IMR-90 (cell line): ENCODE measurements around the gene BRPF3. TPM values are rescaled to one million over a fixed set of nuclear protein-coding genes. Genes with fewer than 3 reads are reported as not detected.

ENCODE experiments used
- ATAC-seq: fragments of 200-7000 bp; cut with Tn5 transposase; 2 replicates; pipeline ENCODE4 v1.9.1; 2020; ENCODE audit warnings: low read depth, mild to moderate bottlenecking, moderate library complexity
- BruUV-seq: library from RNA; stranded (reverse); fragments of 400-500 nt; replicated peaks from 2 replicates; lab custom pipeline; 2021; lab: Mats Ljungman, UMichigan
- CTCF ChIA-PET: fragments of 300-600 bp; formaldehyde crosslinking; extraction: SDS; loops from one replicate; lab custom pipeline; 2021; ENCODE audit warnings: antibody characterized with exemption; lab: Yijun Ruan, JAX
- POLR2A ChIA-PET: fragments of 300-600 bp; sonication (Branson Sonifier 250); formaldehyde crosslinking; loops from one replicate; lab custom pipeline; 2022; ENCODE audit warnings: antibody characterized with exemption; ENCODE audit not compliant: unreplicated experiment; lab: Charles Lee
- DNase-seq: peaks from one replicate; pipeline ENCODE4 v3.0.0; 2013
- H2AFZ ChIP-seq: replicated peaks from 2 replicates; pipeline ENCODE3; 2013; ENCODE audit warnings: low read length, mild to moderate bottlenecking; ENCODE audit not compliant: poor library complexity
- H2AK5ac ChIP-seq: 2 replicates; pipeline ENCODE4 v1.6.1; 2013; ENCODE audit warnings: low read depth, low read length, inconsistent platforms
- H2AK9ac ChIP-seq: replicated peaks from 2 replicates; pipeline ENCODE3; 2013; ENCODE audit warnings: mild to moderate bottlenecking, low read depth, low read length, moderate library complexity; ENCODE audit not compliant: poor library complexity
- H2BK120ac ChIP-seq: 2 replicates; pipeline ENCODE4 v1.6.1; 2013; ENCODE audit warnings: low read depth, low read length, inconsistent platforms
- H2BK15ac ChIP-seq: 3 replicates; pipeline ENCODE4 v1.6.1; 2013; ENCODE audit warnings: low read depth, low read length, inconsistent platforms
- H2BK20ac ChIP-seq: 2 replicates; pipeline ENCODE4 v1.6.1; 2013; ENCODE audit warnings: low read depth, mild to moderate bottlenecking, inconsistent platforms, low read length, moderate library complexity
- H2BK5ac ChIP-seq: 2 replicates; pipeline ENCODE4 v1.6.1; 2013; ENCODE audit warnings: mild to moderate bottlenecking, low read depth, low read length, inconsistent platforms; ENCODE audit not compliant: poor library complexity, severe bottlenecking
- H3K14ac ChIP-seq: replicated peaks from 2 replicates; pipeline ENCODE4 v1.6.1; 2013; ENCODE audit warnings: low read depth, low read length, inconsistent platforms
- H3K18ac ChIP-seq: 2 replicates; pipeline ENCODE4 v1.6.1; 2013; ENCODE audit warnings: low read depth, low read length, control low read depth
- H3K23ac ChIP-seq: 2 replicates; pipeline ENCODE4 v1.6.1; 2013; ENCODE audit warnings: low read depth, low read length, inconsistent platforms
- H3K27ac ChIP-seq: 2 replicates; pipeline ENCODE4 v1.5.1; 2013; ENCODE audit warnings: mild to moderate bottlenecking, control low read depth, low read length; ENCODE audit not compliant: insufficient read depth
- H3K27me3 ChIP-seq: 2 replicates; pipeline ENCODE4 v1.6.1; 2013; ENCODE audit warnings: low read length; ENCODE audit not compliant: control insufficient read depth, insufficient read depth
- H3K36me3 ChIP-seq: 2 replicates; pipeline ENCODE4 v1.6.1; 2013; ENCODE audit warnings: low read length, mixed read lengths; ENCODE audit not compliant: control insufficient read depth, insufficient read depth
- H3K4ac ChIP-seq: 2 replicates; pipeline ENCODE4 v1.6.1; 2013; ENCODE audit warnings: low read depth, low read length, inconsistent platforms
- H3K4me1 ChIP-seq: 2 replicates; pipeline ENCODE4 v1.6.1; 2013; ENCODE audit warnings: low read length, mixed read lengths; ENCODE audit not compliant: control insufficient read depth, insufficient read depth
- H3K4me2 ChIP-seq: 2 replicates; pipeline ENCODE4 v1.6.1; 2013; ENCODE audit warnings: low read depth, mild to moderate bottlenecking, control low read depth, low read length, moderate library complexity
- H3K4me3 ChIP-seq: 2 replicates; pipeline ENCODE4 v1.5.1; 2013; ENCODE audit warnings: low read depth, mild to moderate bottlenecking, control low read depth, low read length, moderate library complexity; ENCODE audit not compliant: insufficient read depth
- H3K56ac ChIP-seq: 2 replicates; pipeline ENCODE4 v1.6.1; 2013; ENCODE audit warnings: low read length, inconsistent platforms; ENCODE audit not compliant: insufficient read depth; ENCODE audit errors: extremely low read depth
- H3K79me1 ChIP-seq, 2 experiments: 2 replicates each; pipeline ENCODE4 v1.6.1; 2013; ENCODE audit warnings: low read length in 2 of 2, inconsistent platforms in 1 of 2, low read depth in 1 of 2
- H3K9ac ChIP-seq: 2 replicates; pipeline ENCODE4 v1.6.1; 2013; ENCODE audit warnings: low read depth, low read length, control low read depth
- H3K9me1 ChIP-seq: 2 replicates; pipeline ENCODE4 v1.6.1; 2013; ENCODE audit warnings: low read length, inconsistent platforms; ENCODE audit not compliant: insufficient read depth
- H3K9me3 ChIP-seq: 2 replicates; pipeline ENCODE4 v1.6.1; 2013; ENCODE audit warnings: low read length; ENCODE audit not compliant: control insufficient read depth, insufficient read depth
- H4K20me1 ChIP-seq: 2 replicates; pipeline ENCODE4 v1.6.1; 2013; ENCODE audit warnings: low read length, inconsistent platforms; ENCODE audit not compliant: insufficient read depth
- H4K5ac ChIP-seq: 2 replicates; pipeline ENCODE4 v1.6.1; 2013; ENCODE audit warnings: mild to moderate bottlenecking, low read depth, low read length, control low read depth
- H4K8ac ChIP-seq, 2 experiments: 2 replicates each; pipeline ENCODE4 v1.6.1; 2013; ENCODE audit warnings: low read depth in 2 of 2, low read length in 2 of 2, control low read depth in 1 of 2, inconsistent platforms in 1 of 2
- H4K91ac ChIP-seq: 2 replicates; pipeline ENCODE4 v1.6.1; 2013; ENCODE audit warnings: low read depth, low read length, inconsistent platforms; ENCODE audit not compliant: insufficient read depth
- BHLHE40 ChIP-seq: fragments of 150-350 bp; IDR thresholded peaks from 2 replicates; pipeline ENCODE4 v1.6.1; 2016; ENCODE audit warnings: mild to moderate bottlenecking, low read depth, low read length
- CHD1 ChIP-seq: IDR thresholded peaks from 2 replicates; pipeline ENCODE4 v1.6.1; 2012; ENCODE audit warnings: low read depth, low read length, improper control_type of control experiment
- MAFK ChIP-seq: IDR thresholded peaks from 2 replicates; pipeline ENCODE4 v1.6.1; 2012; ENCODE audit warnings: low read depth, low read length, improper control_type of control experiment
- MAZ ChIP-seq: IDR thresholded peaks from 2 replicates; pipeline ENCODE4 v1.6.1; 2012; ENCODE audit warnings: low read depth, mild to moderate bottlenecking, low read length, improper control_type of control experiment, moderate library complexity, borderline replicate concordance
- NFE2L2 ChIP-seq: fragments of 150-350 bp; IDR thresholded peaks from 2 replicates; pipeline ENCODE4 v1.6.1; 2016; ENCODE audit warnings: low read depth, mild to moderate bottlenecking, low read length
- POLR2A ChIP-seq: IDR thresholded peaks from 2 replicates; pipeline ENCODE4 v1.6.1; 2012; ENCODE audit warnings: mild to moderate bottlenecking, low read depth, low read length
- RAD21 ChIP-seq: IDR thresholded peaks from 2 replicates; pipeline ENCODE4 v1.6.1; 2012; ENCODE audit warnings: low read length, improper control_type of control experiment
- RCOR1 ChIP-seq: IDR thresholded peaks from 2 replicates; pipeline ENCODE4 v1.6.1; 2012; ENCODE audit warnings: mild to moderate bottlenecking, low read length, improper control_type of control experiment; ENCODE audit not compliant: insufficient replicate concordance
- RFX5 ChIP-seq: IDR thresholded peaks from 2 replicates; pipeline ENCODE4 v1.8.0; 2012; ENCODE audit warnings: low read depth, mild to moderate bottlenecking, low read length, moderate library complexity
- SMC3 ChIP-seq: fragments of 150-350 bp; IDR thresholded peaks from 2 replicates; pipeline ENCODE4 v1.6.1; 2016; ENCODE audit warnings: low read depth, mild to moderate bottlenecking, antibody characterized with exemption, low read length, moderate library complexity
- WGBS, 2 experiments: methylation state at CpG; one replicate each; pipeline versions ENCODE4 v1.1.5 to v1.1.7; 2013; ENCODE audit warnings: missing lambda C conversion rate in 2 of 2; ENCODE audit not compliant: insufficient read length in 1 of 2; ENCODE audit errors: extremely low coverage in 2 of 2; 5-methylcytosine and 5-hydroxymethylcytosine counted together
- dilution Hi-C: fragments of 300-500 bp; cut with HindIII; formaldehyde crosslinking; loops from one replicate; pipeline ENCODE4 v1.14.3; 2018; ENCODE audit warnings: low sequenced_read_pairs; ENCODE audit not compliant: unreplicated experiment
- in situ Hi-C: fragments of 300-500 bp; cut with MboI; formaldehyde crosslinking; loops from 3 replicates; pipeline ENCODE4 v1.14.3; 2019; ENCODE audit warnings: low sequenced_read_pairs, inconsistent platforms, mixed read lengths
- intact Hi-C: fragments of 100-400 bp; cut with micrococcal nuclease; formaldehyde crosslinking; loops from 2 replicates; pipeline ENCODE4 v1.10.0; 2022
- polyA plus RNA-seq, 3 experiments: library from polyadenylated mRNA; depleted of rRNA; stranded (reverse); fragments of >200 nt; gene quantifications; 2 replicates each; pipeline ENCODE4 v1.2.3, GENCODE V29; 2012; ENCODE audit warnings: low replicate concordance in 1 of 3
- total RNA-seq: library from RNA; depleted of rRNA; stranded (reverse); fragments of >200 nt; gene quantifications from 2 replicates; pipeline ENCODE4 v1.2.3, GENCODE V29; 2012
- TF ChIP-seq, protein P1 (sequence below): fragments of 150-350 bp; IDR thresholded peaks from 2 replicates; pipeline ENCODE4 v1.6.1; 2016; ENCODE audit warnings: low read depth, mild to moderate bottlenecking, low read length, moderate library complexity, borderline replicate concordance
- TF ChIP-seq, protein P2 (sequence below): conservative IDR thresholded peaks from 2 replicates; pipeline ENCODE4 v1.5.1; 2012; ENCODE audit warnings: mild to moderate bottlenecking, low read depth, low read length, improper control_type of control experiment
- TF ChIP-seq, protein P3 (sequence below): fragments of 150-350 bp; IDR thresholded peaks from 2 replicates; pipeline ENCODE4 v1.6.1; 2017; ENCODE audit warnings: mild to moderate bottlenecking, antibody characterized with exemption, low read length, low read depth

Gene BRPF3
- total and polyA plus RNA-seq, 2 of the 4 experiments (the other 2 are of a cell fraction) = 10.2 to 17.2 TPM

DNA sequence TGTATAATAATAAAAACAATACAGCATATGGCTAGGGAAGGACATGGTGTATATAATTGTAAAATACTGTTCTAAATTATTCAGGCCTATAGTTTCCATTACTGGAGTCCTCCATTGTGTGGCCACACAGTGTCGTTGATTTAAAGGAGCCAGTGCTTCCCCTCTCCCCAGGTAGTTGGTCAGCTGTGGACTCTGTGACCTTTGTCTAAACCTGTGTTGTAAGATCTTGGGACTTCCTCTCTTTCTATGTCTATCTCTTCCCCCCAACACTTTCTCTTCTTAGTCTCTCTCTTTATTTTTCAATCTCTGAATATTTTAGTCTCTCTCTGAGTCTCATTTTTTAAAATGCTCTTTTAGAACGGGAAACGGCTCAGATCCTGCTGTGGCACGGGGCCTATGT is 35.6 kb downstream of the BRPF3 start:
- Histone ChIP-seq H3K4ac (no peak overlapping the region), H2AK5ac (no peak overlapping the region), H3K4me1 (no peaks in the 10 kb centered on the region), H3K36me3 (peaks cover 48% of the 10 kb centered on the region), H3K27me3 (no peaks in the 10 kb centered on the region), H3K23ac (no peak overlapping the region), H3K4me2 (no peak overlapping the region), H2BK5ac (no peak overlapping the region), H3K79me1 (no peaks in the 10 kb centered on the region), H2BK15ac (no peak overlapping the region), H3K27ac (no peak overlapping the region), H4K20me1 (no peaks in the 10 kb centered on the region), H3K9ac (no peak overlapping the region), H2BK120ac (no peak overlapping the region), H3K4me3 (no peak overlapping the region), H3K9me1 (0 out of 2 replicates have a peak, but pooled peaks cover 4% of the 10 kb centered on the region), H4K91ac (no peak overlapping the region), H3K14ac (no peak overlapping the region), H3K56ac (no peak overlapping the region), H4K8ac (no peak overlapping the region), H2AK9ac (no peak overlapping the region), H4K5ac (no peak overlapping the region), H2AFZ (no peak overlapping the region), H3K18ac (no peak overlapping the region), H2BK20ac (no peak overlapping the region), H3K9me3 (no peaks in the 10 kb centered on the region)
- ChIA-PET CTCF (no interaction called here), POLR2A (no interaction called here)
- TF ChIP-seq, protein P1, sequence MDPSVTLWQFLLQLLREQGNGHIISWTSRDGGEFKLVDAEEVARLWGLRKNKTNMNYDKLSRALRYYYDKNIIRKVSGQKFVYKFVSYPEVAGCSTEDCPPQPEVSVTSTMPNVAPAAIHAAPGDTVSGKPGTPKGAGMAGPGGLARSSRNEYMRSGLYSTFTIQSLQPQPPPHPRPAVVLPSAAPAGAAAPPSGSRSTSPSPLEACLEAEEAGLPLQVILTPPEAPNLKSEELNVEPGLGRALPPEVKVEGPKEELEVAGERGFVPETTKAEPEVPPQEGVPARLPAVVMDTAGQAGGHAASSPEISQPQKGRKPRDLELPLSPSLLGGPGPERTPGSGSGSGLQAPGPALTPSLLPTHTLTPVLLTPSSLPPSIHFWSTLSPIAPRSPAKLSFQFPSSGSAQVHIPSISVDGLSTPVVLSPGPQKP = no peak
- TF ChIP-seq SMC3 (no peak), RFX5 (no peak), RAD21 (no peak), MAFK (no peak), POLR2A (no peak), BHLHE40 (no peak), CHD1 (no peak), RCOR1 (no peak), MAZ (no peak), NFE2L2 (no peak)
- TF ChIP-seq, protein P2, sequence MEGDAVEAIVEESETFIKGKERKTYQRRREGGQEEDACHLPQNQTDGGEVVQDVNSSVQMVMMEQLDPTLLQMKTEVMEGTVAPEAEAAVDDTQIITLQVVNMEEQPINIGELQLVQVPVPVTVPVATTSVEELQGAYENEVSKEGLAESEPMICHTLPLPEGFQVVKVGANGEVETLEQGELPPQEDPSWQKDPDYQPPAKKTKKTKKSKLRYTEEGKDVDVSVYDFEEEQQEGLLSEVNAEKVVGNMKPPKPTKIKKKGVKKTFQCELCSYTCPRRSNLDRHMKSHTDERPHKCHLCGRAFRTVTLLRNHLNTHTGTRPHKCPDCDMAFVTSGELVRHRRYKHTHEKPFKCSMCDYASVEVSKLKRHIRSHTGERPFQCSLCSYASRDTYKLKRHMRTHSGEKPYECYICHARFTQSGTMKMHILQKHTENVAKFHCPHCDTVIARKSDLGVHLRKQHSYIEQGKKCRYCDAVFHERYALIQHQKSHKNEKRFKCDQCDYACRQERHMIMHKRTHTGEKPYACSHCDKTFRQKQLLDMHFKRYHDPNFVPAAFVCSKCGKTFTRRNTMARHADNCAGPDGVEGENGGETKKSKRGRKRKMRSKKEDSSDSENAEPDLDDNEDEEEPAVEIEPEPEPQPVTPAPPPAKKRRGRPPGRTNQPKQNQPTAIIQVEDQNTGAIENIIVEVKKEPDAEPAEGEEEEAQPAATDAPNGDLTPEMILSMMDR = no peak
- TF ChIP-seq, protein P3, sequence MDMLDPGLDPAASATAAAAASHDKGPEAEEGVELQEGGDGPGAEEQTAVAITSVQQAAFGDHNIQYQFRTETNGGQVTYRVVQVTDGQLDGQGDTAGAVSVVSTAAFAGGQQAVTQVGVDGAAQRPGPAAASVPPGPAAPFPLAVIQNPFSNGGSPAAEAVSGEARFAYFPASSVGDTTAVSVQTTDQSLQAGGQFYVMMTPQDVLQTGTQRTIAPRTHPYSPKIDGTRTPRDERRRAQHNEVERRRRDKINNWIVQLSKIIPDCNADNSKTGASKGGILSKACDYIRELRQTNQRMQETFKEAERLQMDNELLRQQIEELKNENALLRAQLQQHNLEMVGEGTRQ = no peak
- intact Hi-C loops = no loop called here
- in situ Hi-C loops = no loop called here
- dilution Hi-C loops = no loop called here
- ATAC-seq = no peak
- WGBS, 2 experiments = no CpG with 5 or more reads among the region's 4 CpGs
- no peak for DNase-seq
- TSS peak; percentile 84 for BruUV-seq
